Testis (tissue), 3 donors: ENCODE measurements around the gene MPDZ. TPM values are rescaled to one million over a fixed set of nuclear protein-coding genes. Genes with fewer than 3 reads are reported as not detected.

Experiments
- DNase-seq: peaks from one replicate; pipeline ENCODE4 v3.0.0-alpha.2; 2019
- H3K27ac ChIP-seq, 2 donors: fragments of 200-600 bp; sonication (generic); one replicate each; pipeline ENCODE4 v1.5.1; 2019
- H3K27me3 ChIP-seq: fragments of 200-600 bp; sonication (generic); one replicate; pipeline ENCODE4 v1.5.1; 2019
- H3K36me3 ChIP-seq: fragments of 200-600 bp; sonication (generic); one replicate; pipeline ENCODE4 v1.5.1; 2017; ENCODE audit warnings: low read depth; ENCODE audit errors: missing control alignments
- H3K4me1 ChIP-seq: fragments of 200-600 bp; sonication (generic); one replicate; pipeline ENCODE4 v1.5.1; 2019
- H3K4me3 ChIP-seq, 2 donors: fragments of 200-600 bp; sonication (generic); one replicate each; pipeline ENCODE4 v1.5.1; 2017 to 2019
- H3K9me3 ChIP-seq: fragments of 200-600 bp; sonication (generic); one replicate; pipeline ENCODE4 v1.5.1; 2017
- CTCF ChIP-seq, 3 experiments: fragments of 450-650 bp in 2 of 3; fragments of 200-600 bp in 1 of 3; sonication (generic) in 1 of 3; IDR thresholded peaks; one replicate each; pipeline ENCODE4 v1.5.1; 2016 to 2019; ENCODE audit warnings: antibody characterized with exemption in 3 of 3, mild to moderate bottlenecking in 2 of 3, moderate library complexity in 1 of 3
- POLR2A ChIP-seq: fragments of 450-650 bp; IDR thresholded peaks from one replicate; pipeline ENCODE4 v1.6.1; 2017; ENCODE audit warnings: antibody characterized with exemption, mild to moderate bottlenecking, moderate library complexity
- WGBS, 2 donors: methylation state at CpG; one replicate each; pipeline ENCODE4 v1.1.5; 2018; 5-methylcytosine and 5-hydroxymethylcytosine counted together
- intact Hi-C: fragments of 100-400 bp; cut with DNase I; formaldehyde crosslinking; loops from one replicate; pipeline ENCODE4 v1.15.1; 2023; ENCODE audit warnings: low total_unique reads
- polyA plus RNA-seq: library from polyadenylated mRNA; stranded (reverse); fragments of 350-450 nt; fragmentation: Illumina TruSeq; extraction: RNeasy Lipid Tissue Mini Kit (QIAGEN cat#74804); gene quantifications from one replicate; pipeline ENCODE4 v1.2.3, GENCODE V29; 2014; ENCODE audit warnings: low read depth, low replicate concordance; ENCODE audit not compliant: insufficient read depth
- total RNA-seq, 2 donors: library from RNA; depleted of rRNA; stranded (reverse); fragments of >200 nt; gene quantifications; one replicate each; pipeline ENCODE4 v1.2.3, GENCODE V29; 2016

Gene MPDZ
- total and polyA plus RNA-seq, 3 donors from 2014 or later = 25.4 to 42.8 (median 38.2) TPM

GRCh38 chr9:13143281-13143680 lies 136.2 kb downstream of the MPDZ start:
- H3K27me3 ChIP-seq = no peaks in the 10 kb centered on the region
- H3K4me1 ChIP-seq = peaks cover 10% of the 10 kb centered on the region
- intact Hi-C loops = no loop called here
- H3K4me3 ChIP-seq = no peak overlapping the region
- H3K36me3 ChIP-seq = no peaks in the 10 kb centered on the region
- peak; percentile 18 for DNase-seq
- H3K27ac ChIP-seq = no peak overlapping the region
- no peaks in the 10 kb centered on the region for H3K9me3 ChIP-seq
- TF ChIP-seq CTCF (IDR thresholded peaks at IDR 0.05) = no peak
- no peak for TF ChIP-seq POLR2A
- WGBS, 2 donors = 48 to 58% methylated on average over 5 of the region's 5 CpGs

- intact Hi-C loops = no loop called here
- Histone ChIP-seq H3K36me3 (no peaks in the 10 kb centered on the region), H3K27ac (no peak overlapping the region), H3K9me3 (no peaks in the 10 kb centered on the region), H3K4me3 (no peak overlapping the region), H3K27me3 (no peaks in the 10 kb centered on the region), H3K4me1 (peaks cover 10% of the 10 kb centered on the region)
- no peak for DNase-seq
- TF ChIP-seq CTCF (IDR thresholded peaks at IDR 0.05) = no peak
- TF ChIP-seq POLR2A = no peak
- WGBS, 2 donors = 84 to 93% methylated on average over 3 of the region's 3 CpGs
Measured at GRCh38 chr9:13142776-13143175, 136.7 kb downstream of the MPDZ start.

- no peak for DNase-seq
- H3K4me3 ChIP-seq = no peak overlapping the region
- no peaks in the 10 kb centered on the region for H3K36me3 ChIP-seq
- intact Hi-C loops = no loop called here
- no peaks in the 10 kb centered on the region for H3K9me3 ChIP-seq
- TF ChIP-seq POLR2A (no peak), CTCF (IDR thresholded peaks at IDR 0.05) (no peak)
- WGBS, 2 donors = 72 to 87% methylated on average over 5 of the region's 5 CpGs
- H3K27ac ChIP-seq = no peak overlapping the region
- peaks cover 15% of the 10 kb centered on the region for H3K4me1 ChIP-seq
- H3K27me3 ChIP-seq = no peaks in the 10 kb centered on the region
Measured at GRCh38 chr9:13141629-13142028, 137.9 kb downstream of the MPDZ start.

GRCh38 chr9:13140843-13141592 lies 138.5 kb downstream of the MPDZ start:
- H3K9me3 ChIP-seq = no peaks in the 10 kb centered on the region
- TF ChIP-seq POLR2A (no peak), CTCF (IDR thresholded peaks at IDR 0.05) (no peak)
- no peaks in the 10 kb centered on the region for H3K27me3 ChIP-seq
- intact Hi-C loops = no loop called here
- H3K36me3 ChIP-seq = no peaks in the 10 kb centered on the region
- peak; percentile 31 for DNase-seq
- H3K27ac ChIP-seq = peak overlapping the region in 1 of 2 donors; percentile 71
- H3K4me1 ChIP-seq = peaks cover 15% of the 10 kb centered on the region
- H3K4me3 ChIP-seq = no peak overlapping the region
- 72% methylated on average over 5 of the region's 5 CpGs for WGBS, 2 donors

GRCh38 chr9:13139641-13140171 lies 139.8 kb downstream of the MPDZ start:
- intact Hi-C loops = no loop called here
- Histone ChIP-seq H3K27me3 (no peaks in the 10 kb centered on the region), H3K36me3 (no peaks in the 10 kb centered on the region), H3K27ac (peak overlapping the region; percentile 8 to 71), H3K4me3 (no peak overlapping the region), H3K9me3 (no peaks in the 10 kb centered on the region), H3K4me1 (peaks cover 15% of the 10 kb centered on the region)
- TF ChIP-seq POLR2A (no peak), CTCF (IDR thresholded peaks at IDR 0.05) (no peak)
- no peak for DNase-seq
- 61 to 73% methylated on average over 2 of the region's 2 CpGs for WGBS, 2 donors
